Smooth muscle cell (in vitro differentiated cells): ENCODE data around the gene SPNS3. TPM values are rescaled to one million over a fixed set of nuclear protein-coding genes. Genes with fewer than 3 reads are reported as not detected.

Source experiments
- DNase-seq: peaks from one replicate; lab custom pipeline; 2025; ENCODE audit not compliant: unreplicated experiment; lab: John Stamatoyannopoulos, UW
- H2AFZ ChIP-seq: fragments of 200-600 bp; sonication (generic); 2 replicates; pipeline ENCODE4 v1.6.0; 2016; ENCODE audit warnings: antibody characterized with exemption, low read depth, mild to moderate bottlenecking
- H3F3A ChIP-seq: fragments of 200-600 bp; sonication (generic); 2 replicates; pipeline ENCODE4 v1.6.0; 2017; ENCODE audit warnings: antibody characterized with exemption, low read depth
- H3K27ac ChIP-seq: fragments of 200-600 bp; sonication (generic); 2 replicates; pipeline ENCODE4 v1.5.1; 2016; ENCODE audit warnings: low read depth, mild to moderate bottlenecking
- H3K27me3 ChIP-seq: fragments of 200-600 bp; sonication (generic); 2 replicates; pipeline ENCODE4 v1.6.1; 2016; ENCODE audit warnings: low read depth, mild to moderate bottlenecking
- H3K36me3 ChIP-seq: fragments of 200-600 bp; sonication (generic); 2 replicates; pipeline ENCODE4 v1.5.1; 2016; ENCODE audit warnings: low read depth
- H3K4me1 ChIP-seq: fragments of 200-600 bp; sonication (generic); 2 replicates; pipeline ENCODE4 v1.5.1; 2016; ENCODE audit warnings: low read depth
- H3K4me2 ChIP-seq: fragments of 200-600 bp; sonication (generic); 2 replicates; pipeline ENCODE4 v1.6.0; 2016; ENCODE audit warnings: mild to moderate bottlenecking
- H3K4me3 ChIP-seq: fragments of 200-600 bp; sonication (generic); 2 replicates; pipeline ENCODE4 v1.5.1; 2016; ENCODE audit warnings: mild to moderate bottlenecking
- H3K79me2 ChIP-seq: fragments of 200-600 bp; sonication (generic); 2 replicates; pipeline ENCODE4 v1.6.0; 2016; ENCODE audit warnings: low read depth, mild to moderate bottlenecking
- H3K9ac ChIP-seq: fragments of 200-600 bp; sonication (generic); 2 replicates; pipeline ENCODE4 v1.6.0; 2016; ENCODE audit warnings: low read depth
- H3K9me3 ChIP-seq: fragments of 200-600 bp; sonication (generic); replicated peaks from 2 replicates; pipeline ENCODE4 v1.5.1; 2016; ENCODE audit warnings: low read depth
- H4K20me1 ChIP-seq: fragments of 200-600 bp; sonication (generic); 2 replicates; pipeline ENCODE4 v1.6.0; 2016; ENCODE audit warnings: low read depth
- CTCF ChIP-seq: fragments of 200-600 bp; sonication (generic); IDR thresholded peaks from 2 replicates; pipeline ENCODE4 v1.5.1; 2017; ENCODE audit warnings: borderline replicate concordance, mild to moderate bottlenecking, antibody characterized with exemption; ENCODE audit not compliant: insufficient read depth, poor library complexity, severe bottlenecking
- WGBS: methylation state at CpG from one replicate; pipeline ENCODE4 v1.1.7; 2016; ENCODE audit warnings: low lambda C conversion rate; 5-methylcytosine and 5-hydroxymethylcytosine counted together
- polyA plus RNA-seq: library from polyadenylated mRNA; unstranded; fragments of >200 nt; fragmentation: Nextera tagmentation; extraction: Ambion mirVana; gene quantifications from 2 replicates; pipeline ENCODE4 v1.2.1, GENCODE V29; 2016
- total RNA-seq: library from RNA; depleted of rRNA; stranded (reverse); fragments of >200 nt; gene quantifications from 2 replicates; pipeline ENCODE4 v1.2.3, GENCODE V29; 2014

Gene SPNS3
- total and polyA plus RNA-seq, 2 experiments from 2014 or later = not detected

- WGBS = 84% methylated on average over 15 of the region's 19 CpGs
- Histone ChIP-seq H4K20me1 (no peaks in the 10 kb centered on the region), H3K27ac (no peak overlapping the region), H2AFZ (no peak overlapping the region), H3K79me2 (no peaks in the 10 kb centered on the region), H3F3A (no peaks in the 10 kb centered on the region), H3K9me3 (no peaks in the 10 kb centered on the region), H3K4me1 (peaks cover 14% of the 10 kb centered on the region), H3K4me3 (no peak overlapping the region), H3K27me3 (no peaks in the 10 kb centered on the region), H3K9ac (no peak overlapping the region), H3K36me3 (no peaks in the 10 kb centered on the region), H3K4me2 (no peak overlapping the region)
- TF ChIP-seq CTCF = no peak
- DNase-seq = no peak
These were observed 42.9 kb downstream of the SPNS3 start for GRCh38 chr17:4476511-4477070.

- TF ChIP-seq CTCF = no peak
- WGBS = 73% methylated on average over 10 of the region's 10 CpGs
- no peak overlapping the region for H3K4me2 ChIP-seq
- H3K9ac ChIP-seq = no peak overlapping the region
- H3K36me3 ChIP-seq = no peaks in the 10 kb centered on the region
- H3K4me1 ChIP-seq = peaks cover 14% of the 10 kb centered on the region
- H3K9me3 ChIP-seq = no peaks in the 10 kb centered on the region
- no peak overlapping the region for H3K27ac ChIP-seq
- no peak overlapping the region for H3K4me3 ChIP-seq
- H2AFZ ChIP-seq = no peak overlapping the region
- no peak for DNase-seq
- H3K27me3 ChIP-seq = no peaks in the 10 kb centered on the region
- H4K20me1 ChIP-seq = no peaks in the 10 kb centered on the region
- no peaks in the 10 kb centered on the region for H3K79me2 ChIP-seq
- H3F3A ChIP-seq = no peaks in the 10 kb centered on the region
These were observed 43.6 kb downstream of the SPNS3 start for GRCh38 chr17:4477255-4477791.

GRCh38 chr17:4478318-4478830 lies 44.6 kb downstream of the SPNS3 start:
- H3K27me3 ChIP-seq = no peaks in the 10 kb centered on the region
- H3F3A ChIP-seq = no peaks in the 10 kb centered on the region
- H3K36me3 ChIP-seq = no peaks in the 10 kb centered on the region
- TF ChIP-seq CTCF = no peak
- H3K4me3 ChIP-seq = no peak overlapping the region
- peaks cover 14% of the 10 kb centered on the region for H3K4me1 ChIP-seq
- DNase-seq = no peak
- H3K27ac ChIP-seq = no peak overlapping the region
- no peaks in the 10 kb centered on the region for H3K79me2 ChIP-seq
- H3K9ac ChIP-seq = no peak overlapping the region
- no peak overlapping the region for H2AFZ ChIP-seq
- H3K9me3 ChIP-seq = no peaks in the 10 kb centered on the region
- H3K4me2 ChIP-seq = no peak overlapping the region
- H4K20me1 ChIP-seq = no peaks in the 10 kb centered on the region
- WGBS = 92% methylated on average over 11 of the region's 11 CpGs

- H3F3A ChIP-seq = no peaks in the 10 kb centered on the region
- H3K79me2 ChIP-seq = no peaks in the 10 kb centered on the region
- DNase-seq = no peak
- no peak overlapping the region for H3K9ac ChIP-seq
- no peaks in the 10 kb centered on the region for H3K36me3 ChIP-seq
- TF ChIP-seq CTCF = no peak
- H3K27me3 ChIP-seq = no peaks in the 10 kb centered on the region
- H3K4me1 ChIP-seq = peaks cover 17% of the 10 kb centered on the region
- no peak overlapping the region for H3K27ac ChIP-seq
- no peak overlapping the region for H3K4me3 ChIP-seq
- H3K9me3 ChIP-seq = no peaks in the 10 kb centered on the region
- no peaks in the 10 kb centered on the region for H4K20me1 ChIP-seq
- H3K4me2 ChIP-seq = no peak overlapping the region
- no peak overlapping the region for H2AFZ ChIP-seq
- 91% methylated on average over 8 of the region's 8 CpGs for WGBS
These were observed 45.7 kb downstream of the SPNS3 start for GRCh38 chr17:4479340-4479981.
